KBM-7 (cell line): Measurements from ENCODE around the gene PNKD.
A peak's percentile ranks its signal among the peaks of the same experiment; 100 is the strongest.
"Not testable (repeated sequence)": the region's sequence is repeated elsewhere in the genome, so short reads cannot be mapped to it uniquely, and the experiment has no call there.

Source experiments
- DNase-seq: peaks from one replicate; pipeline ENCODE4 v3.0.0-alpha.2; 2015
- in situ Hi-C: fragments of 300-500 bp; cut with MboI; formaldehyde crosslinking; loops from 2 replicates; pipeline ENCODE4 v1.14.3; 2020; ENCODE audit warnings: low sequenced_read_pairs, low pct_unique_long_range_greater_than_20kb, mixed read lengths

PNKD gene

GRCh38 chr2:218306184-218306920 lies 36.0 kb downstream of the PNKD start:
- no peak for DNase-seq
- in situ Hi-C loops = no loop called here

GRCh38 chr2:218307415-218308090 lies 37.2 kb downstream of the PNKD start:
- DNase-seq = no peak
- in situ Hi-C loops = no loop called here

- in situ Hi-C loops = no loop called here
- no peak for DNase-seq
These were observed 40.7 kb downstream of the PNKD start for GRCh38 chr2:218310853-218311540.

GRCh38 chr2:218311541-218312266 lies 41.4 kb downstream of the PNKD start:
- in situ Hi-C loops = not testable (repeated sequence)

GRCh38 chr2:218312267-218312756 lies 42.0 kb downstream of the PNKD start:
- no peak for DNase-seq
- in situ Hi-C loops = no loop called here

More at GRCh38 chr2:218311541-218312266, 41.4 kb downstream of the PNKD start:
- not testable (repeated sequence) for DNase-seq

GRCh38 chr2:218313356-218313755 lies 43.0 kb downstream of the PNKD start:
- in situ Hi-C loops = no loop called here

GRCh38 chr2:218314764-218315163 lies 44.4 kb downstream of the PNKD start:
- in situ Hi-C loops, DNase-seq: not testable (repeated sequence)

More at GRCh38 chr2:218313356-218313755, 43.0 kb downstream of the PNKD start:
- DNase-seq = no peak

GRCh38 chr2:218315397-218315796 lies 45.1 kb downstream of the PNKD start:
- in situ Hi-C loops = no loop called here
- DNase-seq = no peak

GRCh38 chr2:218317303-218317630 lies 46.9 kb downstream of the PNKD start:
- in situ Hi-C loops = no loop called here
- no peak for DNase-seq

- in situ Hi-C loops = no loop called here
These were observed 47.5 kb downstream of the PNKD start for GRCh38 chr2:218317835-218318234.

GRCh38 chr2:218318241-218318640 lies 47.9 kb downstream of the PNKD start:
- no peak for DNase-seq
- in situ Hi-C loops = no loop called here

More at GRCh38 chr2:218317835-218318234, 47.5 kb downstream of the PNKD start:
- DNase-seq = no peak

- in situ Hi-C loops = no loop called here
These were observed 49.6 kb downstream of the PNKD start for GRCh38 chr2:218319813-218320365.

GRCh38 chr2:218320704-218321336 lies 50.5 kb downstream of the PNKD start:
- DNase-seq = no peak
- in situ Hi-C loops = no loop called here

More at GRCh38 chr2:218319813-218320365, 49.6 kb downstream of the PNKD start:
- peak; percentile 24 for DNase-seq

GRCh38 chr2:218322768-218323525 lies 52.6 kb downstream of the PNKD start:
- peak; percentile 90 for DNase-seq
- in situ Hi-C loops = no loop called here

- in situ Hi-C loops = no loop called here
These were observed 53.5 kb downstream of the PNKD start for GRCh38 chr2:218323526-218324472.

GRCh38 chr2:218325566-218326160 lies 55.3 kb downstream of the PNKD start:
- in situ Hi-C loops = no loop called here
- no peak for DNase-seq

More at GRCh38 chr2:218323526-218324472, 53.5 kb downstream of the PNKD start:
- DNase-seq = peak; percentile 80
